GM21515 (cell line): ENCODE measurements around the gene EARS2.

Source experiments
- ATAC-seq: cut with Tn5 transposase; IDR thresholded peaks from one replicate; pipeline ENCODE4 v1.9.1; 2021; ENCODE audit not compliant: unreplicated experiment

EARS2 gene

GRCh38 chr16:23508589-23509440, 48.3 kb downstream of the EARS2 start:
- ATAC-seq, result no peak

- ATAC-seq, result no peak
These were observed 50.5 kb downstream of the EARS2 start for GRCh38 chr16:23506606-23506994.

GRCh38 chr16:23505671-23506605, 51.2 kb downstream of the EARS2 start:
- ATAC-seq, result no peak

- ATAC-seq, result no peak
These were observed 51.9 kb downstream of the EARS2 start for GRCh38 chr16:23505180-23505665.

- peak; percentile 49 for ATAC-seq
These were observed 52.5 kb downstream of the EARS2 start for GRCh38 chr16:23504453-23505179.

GRCh38 chr16:23504076-23504452, 53.1 kb downstream of the EARS2 start:
- ATAC-seq, result no peak

- ATAC-seq, result no peak
These were observed 54.7 kb downstream of the EARS2 start for GRCh38 chr16:23502466-23502865.

GRCh38 chr16:23501291-23501690, 55.9 kb downstream of the EARS2 start:
- no peak for ATAC-seq

GRCh38 chr16:23500862-23501225, 56.3 kb downstream of the EARS2 start:
- ATAC-seq, result no peak

- ATAC-seq, result no peak
These were observed 56.8 kb downstream of the EARS2 start for GRCh38 chr16:23500212-23500861.

GRCh38 chr16:23499801-23500200, 57.3 kb downstream of the EARS2 start:
- no peak for ATAC-seq

GRCh38 chr16:23498863-23499262, 58.3 kb downstream of the EARS2 start:
- no peak for ATAC-seq

GRCh38 chr16:23497543-23497868, 59.6 kb downstream of the EARS2 start:
- no peak for ATAC-seq

GRCh38 chr16:23496821-23497542, 60.2 kb downstream of the EARS2 start:
- ATAC-seq, result no peak

GRCh38 chr16:23495671-23496070, 61.5 kb downstream of the EARS2 start:
- ATAC-seq, result no peak

GRCh38 chr16:23494188-23494587, 63.0 kb downstream of the EARS2 start:
- ATAC-seq, result no peak

- no peak for ATAC-seq
These were observed 65.4 kb downstream of the EARS2 start for GRCh38 chr16:23491490-23492391.

GRCh38 chr16:23486480-23486879, 70.7 kb downstream of the EARS2 start:
- no peak for ATAC-seq

GRCh38 chr16:23485841-23486240, 71.3 kb downstream of the EARS2 start:
- ATAC-seq, result no peak
